Caki2 (cell line): ENCODE results near the gene SURF6. TPM values are rescaled to one million over a fixed set of nuclear protein-coding genes. Genes with fewer than 3 reads are reported as not detected.
A peak's percentile ranks its signal among the peaks of the same experiment; 100 is the strongest.
"Not testable (repeated sequence)": the region's sequence is repeated elsewhere in the genome, so short reads cannot be mapped to it uniquely, and the experiment has no call there.

Experiments used
- DNase-seq: peaks from one replicate; pipeline ENCODE4 v3.0.0-alpha.2; 2015; ENCODE audit warnings: low read depth
- in situ Hi-C: cut with HindIII; loops from 2 replicates; pipeline ENCODE4 v1.10.0; 2016; ENCODE audit warnings: low sequenced_read_pairs, low pct_unique_long_range_greater_than_20kb, mixed read lengths
- total RNA-seq: library from RNA; depleted of rRNA; stranded (reverse); fragments of >200 nt; shearing (Covaris generic); gene quantifications from 2 replicates; pipeline ENCODE4 v1.2.3, GENCODE V29; 2014; ENCODE audit warnings: low replicate concordance

Gene SURF6
- total RNA-seq, 1 experiment from 2014 or later, result 34.9 TPM

DNA sequence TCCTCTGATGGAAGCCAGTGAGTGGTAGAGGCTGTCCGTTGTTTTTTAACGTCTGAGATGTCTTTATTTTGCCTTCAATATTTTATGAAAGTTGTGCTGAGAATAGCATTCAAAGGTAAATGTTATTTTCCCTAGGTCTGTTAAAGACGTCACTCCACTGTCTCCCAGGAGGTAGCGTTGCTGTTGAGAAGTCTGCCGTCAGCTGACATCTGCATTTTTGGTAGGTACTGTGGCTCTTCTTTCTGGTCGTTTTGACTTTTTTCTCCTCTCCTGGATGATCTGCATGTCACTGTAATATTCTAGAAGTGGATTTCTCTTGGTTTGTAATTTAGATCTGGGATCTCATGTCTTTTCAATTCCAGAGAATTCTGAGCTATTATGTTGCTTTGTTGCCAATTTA, 26.4 kb downstream of the SURF6 start:
- in situ Hi-C loops, result no loop called here

DNA sequence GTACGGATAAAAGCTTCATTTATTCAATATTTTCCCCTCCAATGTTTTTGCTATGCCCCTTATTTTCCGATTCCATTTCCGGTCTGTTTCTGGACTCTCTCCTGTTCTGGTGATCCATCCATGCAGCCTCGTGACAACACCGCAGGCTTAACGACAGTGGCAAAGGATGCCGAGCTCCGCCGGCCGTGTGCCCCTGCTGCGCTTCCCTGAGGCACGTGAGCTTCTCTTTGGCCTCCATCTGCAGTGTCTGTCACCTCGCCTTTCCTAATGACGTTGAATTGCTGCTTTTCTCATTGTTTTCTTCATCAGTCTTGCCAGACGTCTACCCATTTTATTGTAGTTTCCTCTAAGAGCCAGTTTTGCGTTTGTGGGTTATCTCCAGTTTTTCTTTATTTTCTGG, 28.7 kb downstream of the SURF6 start:
- no peak for DNase-seq
- in situ Hi-C loops, result no loop called here

More for the DNA sequence above, 26.4 kb downstream of the SURF6 start:
- DNase-seq, result no peak

DNA sequence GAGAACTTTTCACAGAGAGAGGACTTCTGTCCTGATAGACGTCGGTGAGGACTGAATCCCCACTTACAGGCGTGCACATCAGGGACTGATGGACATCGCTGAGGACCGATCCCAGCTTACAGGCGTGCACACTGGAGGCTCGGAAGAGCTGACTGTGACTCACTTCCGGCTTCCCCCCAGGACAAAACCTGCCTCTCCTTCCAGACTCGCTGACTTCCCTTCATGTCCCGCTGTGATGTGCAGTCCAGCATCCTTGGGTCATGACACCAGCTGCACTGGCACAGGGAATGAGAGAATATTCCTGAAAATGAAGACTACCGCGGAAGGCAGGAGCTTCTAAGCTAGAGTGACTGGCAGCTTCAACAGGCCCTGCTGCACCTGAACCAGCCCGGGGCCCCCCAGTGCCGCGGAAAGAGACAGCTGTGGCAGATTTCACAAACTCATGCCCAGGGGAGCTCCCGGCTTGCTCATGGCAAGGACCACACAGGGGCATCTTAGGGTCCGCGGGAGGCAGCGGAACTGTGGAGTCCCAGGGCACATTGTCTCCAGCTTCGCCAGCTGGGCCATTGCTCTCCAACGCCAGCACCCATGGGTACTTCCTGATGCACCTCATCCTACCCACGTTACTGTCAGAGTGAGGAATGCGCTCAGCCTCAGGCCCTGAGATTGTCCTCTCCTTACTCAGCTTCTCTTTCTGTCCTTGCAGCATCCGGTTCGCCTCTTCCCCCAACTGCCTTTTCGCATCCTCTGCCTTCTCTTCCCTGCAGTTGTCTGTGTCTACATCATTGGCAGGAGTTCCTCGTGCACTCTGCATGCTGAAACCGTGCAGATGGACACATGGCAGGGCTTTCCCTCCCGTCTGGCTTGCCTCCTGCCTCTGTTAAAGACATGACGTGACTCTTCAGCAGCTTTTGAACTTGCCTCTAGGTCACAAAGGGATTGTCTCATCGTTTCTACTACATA, 29.5 kb downstream of the SURF6 start:
- in situ Hi-C loops, result no loop called here
- no peak for DNase-seq

DNA sequence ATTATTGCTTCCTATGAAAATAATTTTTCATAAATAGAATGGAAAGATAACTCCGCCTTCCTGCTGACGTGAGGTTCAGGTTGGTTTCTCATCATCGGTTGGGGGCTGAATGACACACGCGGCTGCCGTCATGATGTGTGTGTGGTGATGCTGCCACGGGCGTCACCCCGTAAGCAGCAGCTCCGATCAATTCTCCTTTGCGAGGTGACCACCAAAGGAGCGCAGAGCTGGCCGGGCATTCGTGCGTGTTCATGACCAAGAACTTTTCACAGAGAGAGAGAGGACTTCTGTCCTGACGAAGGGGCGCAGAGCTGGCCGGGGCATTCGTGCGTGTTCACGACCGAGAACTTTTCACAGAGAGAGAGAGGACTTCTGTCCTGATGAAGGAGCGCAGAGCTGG, 30.3 kb downstream of the SURF6 start:
- in situ Hi-C loops, result no loop called here
- no peak for DNase-seq

DNA sequence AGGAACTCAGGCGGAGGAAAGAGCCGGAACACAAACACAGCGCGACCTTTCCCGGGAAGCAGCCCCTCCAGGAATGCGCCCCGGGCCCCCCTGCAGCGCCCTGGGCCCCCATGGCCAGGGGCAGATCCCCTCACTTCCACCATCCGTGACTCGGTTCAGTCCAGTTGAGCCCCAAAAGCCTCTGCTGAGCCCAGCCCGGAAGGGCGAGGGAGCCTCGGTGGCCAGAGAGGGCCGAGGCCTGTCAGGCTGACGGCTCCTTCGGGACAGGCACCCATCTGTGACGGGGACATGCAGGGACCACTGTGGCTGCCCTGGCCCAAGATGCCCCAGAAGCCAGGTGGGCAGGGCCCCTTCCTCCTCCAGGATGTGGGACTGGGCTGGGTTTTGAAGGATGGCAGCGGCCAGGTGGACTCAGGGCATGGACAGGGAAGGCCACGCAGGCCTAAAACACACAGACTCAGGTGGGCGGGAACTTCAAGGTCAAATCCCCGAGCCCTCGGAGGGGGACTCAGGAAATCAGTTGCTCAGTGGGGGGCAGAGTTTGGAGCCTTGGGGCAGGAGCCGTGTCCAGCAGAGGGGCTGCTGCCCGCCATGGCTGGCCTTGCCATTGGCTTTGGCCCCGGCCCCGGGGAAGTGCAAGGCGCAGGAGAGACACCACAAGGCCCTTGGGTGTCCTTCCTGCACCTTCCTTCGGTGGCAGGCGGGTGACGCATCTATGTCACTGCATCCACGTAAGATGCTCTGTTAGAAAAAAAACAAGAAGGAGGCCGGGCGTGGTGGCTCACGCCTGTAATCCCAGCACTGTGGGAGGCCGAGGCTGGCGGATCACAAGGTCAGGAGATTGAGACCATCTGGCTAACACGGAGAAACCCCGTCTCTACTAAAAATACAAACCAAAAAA, 31.3 kb downstream of the SURF6 start:
- in situ Hi-C loops, result no loop called here

DNA sequence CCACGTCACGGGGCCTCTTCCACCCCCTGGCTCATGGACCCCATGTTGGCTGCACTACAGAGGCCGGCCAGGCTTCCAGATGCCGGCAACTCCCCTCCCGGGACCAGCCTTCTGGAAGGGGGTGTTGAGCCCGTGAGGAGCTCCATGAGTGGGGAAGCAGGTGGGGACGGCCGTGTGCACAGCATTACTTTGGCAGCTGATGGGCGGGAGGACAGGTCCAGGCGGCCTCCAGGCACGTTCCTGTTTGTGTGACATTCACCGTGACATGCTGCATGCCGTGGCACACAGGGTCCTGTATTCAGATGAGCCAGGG, 31.9 kb downstream of the SURF6 start:
- in situ Hi-C loops, result no loop called here
- DNase-seq, result no peak

More for the DNA sequence above, 31.3 kb downstream of the SURF6 start:
- DNase-seq, result no peak

DNA sequence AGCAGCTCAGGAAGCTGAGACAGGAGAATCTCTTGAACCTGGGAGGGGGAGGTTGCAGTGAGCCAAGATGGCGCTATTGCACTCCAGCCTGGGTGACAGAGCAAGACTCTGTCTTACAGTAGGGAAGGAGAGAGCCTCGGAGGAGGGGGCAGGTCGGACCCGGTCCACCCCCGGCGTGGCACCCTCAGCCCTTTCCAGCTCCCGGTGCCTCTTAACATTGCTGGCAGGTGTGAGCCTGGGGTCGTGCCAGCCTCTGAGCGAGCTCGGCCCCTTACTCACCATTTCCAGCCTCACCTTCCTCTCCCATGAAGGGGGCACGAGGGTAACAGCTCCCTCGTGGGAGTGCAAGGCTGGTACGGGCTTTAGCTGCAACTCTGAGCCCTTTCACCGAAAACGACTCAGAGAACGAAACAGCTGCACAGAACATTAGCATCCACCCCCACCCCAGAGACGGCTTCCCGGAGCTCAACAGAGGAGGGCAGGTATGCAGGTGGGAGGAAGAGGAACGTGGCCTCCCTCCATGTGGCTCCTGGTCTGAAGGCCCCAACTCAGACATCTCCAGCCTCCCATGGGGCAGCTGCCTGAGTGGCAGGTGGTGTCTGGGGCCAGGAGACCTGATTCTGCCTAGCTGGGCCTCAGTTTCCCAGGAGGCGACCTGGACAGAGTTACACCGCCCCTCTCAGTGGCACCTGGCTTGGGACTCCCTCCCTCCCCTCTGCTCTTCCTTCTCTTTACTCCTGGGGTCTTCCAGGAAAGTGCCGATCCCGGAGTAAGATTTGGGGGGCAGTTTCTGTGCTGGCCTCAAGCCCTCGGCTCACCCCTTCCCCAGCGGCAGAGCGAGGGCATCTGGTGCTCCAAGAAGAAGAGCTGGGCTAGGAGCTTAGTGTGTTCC, 32.5 kb downstream of the SURF6 start:
- in situ Hi-C loops, result no loop called here

DNA sequence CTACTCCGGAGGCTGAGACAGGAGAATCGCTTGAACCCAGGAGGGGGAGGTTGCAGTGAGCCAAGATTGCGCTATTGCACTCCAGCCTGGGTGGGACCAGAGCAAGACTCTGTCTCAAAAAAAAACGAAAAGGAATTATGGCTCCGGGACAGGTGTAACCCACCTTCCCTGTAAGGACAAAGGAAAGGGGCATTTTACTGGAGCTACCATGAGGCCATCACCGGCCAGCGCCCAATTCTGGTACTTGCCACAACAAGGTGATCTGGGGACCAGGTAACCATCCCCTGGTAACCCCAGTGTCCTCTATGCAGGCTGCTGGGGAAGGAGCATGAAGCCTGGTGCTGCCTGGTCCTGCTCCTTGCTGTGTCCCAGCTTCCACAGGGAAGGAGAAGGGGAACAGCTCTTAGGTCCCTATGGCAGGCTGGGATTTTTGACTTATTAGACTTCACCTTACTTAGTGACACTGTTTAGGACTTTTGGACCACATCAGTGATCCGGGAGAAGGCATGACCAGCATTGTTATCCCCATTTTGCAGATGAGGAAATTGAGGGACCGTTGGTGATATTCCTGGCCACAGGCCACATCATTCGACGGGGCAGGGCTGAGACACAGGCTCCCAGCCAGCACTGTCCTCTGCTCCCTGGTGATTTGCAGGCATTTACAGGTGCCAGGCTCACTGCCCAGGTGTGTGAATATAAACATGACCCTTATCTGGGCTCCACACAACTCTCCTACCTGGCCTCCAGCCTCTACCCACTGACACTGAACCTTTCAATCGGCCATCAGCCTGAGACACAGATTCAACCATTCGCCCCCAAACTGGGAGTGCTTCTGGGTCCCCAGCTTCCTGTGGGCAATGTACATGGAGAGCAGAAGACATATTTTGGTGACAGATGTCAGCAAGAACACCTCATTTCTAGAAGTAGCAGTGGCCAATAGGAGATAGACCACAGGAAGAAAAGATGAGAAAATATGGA, 34.4 kb downstream of the SURF6 start:
- in situ Hi-C loops, result no loop called here
- DNase-seq, result no peak

More for the DNA sequence above, 32.5 kb downstream of the SURF6 start:
- no peak for DNase-seq

DNA sequence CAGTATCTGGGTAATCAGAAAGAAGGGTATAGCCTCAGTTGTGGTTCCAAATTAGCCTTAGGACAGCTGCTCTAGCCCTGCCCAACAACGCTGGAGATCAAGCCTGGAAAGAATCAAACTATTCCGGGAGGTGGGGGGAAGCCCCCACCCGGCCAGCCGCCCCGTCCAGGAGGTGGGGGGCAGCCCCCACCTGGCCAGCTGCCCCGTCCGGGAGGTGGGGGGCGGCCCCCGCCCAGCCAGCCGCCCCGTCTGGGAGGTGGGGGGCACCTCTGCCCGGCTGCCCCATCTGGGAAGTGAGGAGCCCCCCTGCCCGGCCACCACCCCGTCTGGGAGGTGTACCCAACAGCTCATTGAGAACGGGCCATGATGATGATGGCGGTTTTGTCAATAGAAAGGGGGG, 36.0 kb downstream of the SURF6 start:
- in situ Hi-C loops, DNase-seq: not testable (repeated sequence)

DNA sequence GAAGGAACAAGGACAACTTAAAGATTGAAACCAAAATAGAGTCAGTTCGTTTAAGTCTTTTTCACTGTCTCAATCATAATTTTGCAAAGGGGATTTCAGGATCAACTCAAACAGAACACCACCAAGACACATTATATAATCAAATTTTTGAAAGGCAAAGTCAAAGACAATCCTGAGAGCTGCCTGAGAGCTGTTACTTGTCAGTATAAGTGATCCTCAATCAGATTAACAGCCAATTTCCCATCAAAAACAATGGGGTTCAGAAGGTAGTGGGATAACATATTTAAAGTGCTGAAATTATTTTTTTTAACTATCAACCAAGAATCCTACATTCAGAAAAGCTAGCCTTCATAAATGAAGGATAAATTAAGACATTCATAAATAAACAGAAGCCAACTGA, 41.7 kb downstream of the SURF6 start:
- in situ Hi-C loops, result no loop called here
- no peak for DNase-seq

DNA sequence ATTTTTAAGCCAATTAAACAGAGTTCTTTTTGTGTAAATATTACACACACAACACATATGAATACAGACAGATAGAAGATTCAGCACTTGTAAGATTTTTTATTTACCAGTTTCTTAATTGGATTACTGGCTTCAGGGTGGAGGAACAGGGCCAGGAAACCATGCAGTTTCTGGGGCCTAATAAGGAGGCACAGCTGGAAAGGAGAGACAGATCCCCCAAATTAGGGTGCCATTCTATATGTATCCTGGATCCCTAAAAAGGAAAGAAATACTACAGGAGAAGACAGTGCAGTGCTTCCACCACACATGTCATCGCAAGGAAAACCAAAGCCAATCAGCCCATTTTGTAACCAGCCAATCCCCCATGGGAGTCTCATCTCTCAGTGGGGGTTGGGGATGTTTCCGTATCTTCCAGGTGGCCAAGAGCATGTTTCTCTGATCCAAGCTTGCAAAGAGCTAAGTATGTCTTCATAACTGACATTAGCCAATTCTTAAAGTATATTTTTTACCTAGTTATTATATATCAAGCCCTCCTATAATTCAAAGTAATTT, 45.2 kb downstream of the SURF6 start:
- no peak for DNase-seq
- in situ Hi-C loops, result no loop called here

DNA sequence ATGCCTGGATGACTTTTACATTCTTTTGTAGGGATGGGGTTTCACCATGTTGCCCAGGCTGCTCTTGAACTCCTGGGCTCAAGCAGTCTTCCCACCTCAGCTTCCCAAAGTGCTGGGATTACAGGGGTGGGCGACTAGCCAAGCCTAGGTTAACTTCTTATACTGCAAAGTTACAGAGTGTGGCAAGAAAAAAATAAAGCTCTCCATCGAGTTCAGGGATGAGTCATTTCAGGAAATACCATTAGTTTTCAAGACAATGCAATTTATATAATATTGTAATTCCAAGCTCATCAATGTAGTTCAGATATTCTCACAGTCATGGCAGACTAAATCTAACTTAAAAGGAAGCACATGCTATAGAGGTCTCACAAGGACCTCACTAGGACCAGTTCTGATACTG, 49.5 kb downstream of the SURF6 start:
- in situ Hi-C loops, result no loop called here
- DNase-seq, result peak; percentile 12

DNA sequence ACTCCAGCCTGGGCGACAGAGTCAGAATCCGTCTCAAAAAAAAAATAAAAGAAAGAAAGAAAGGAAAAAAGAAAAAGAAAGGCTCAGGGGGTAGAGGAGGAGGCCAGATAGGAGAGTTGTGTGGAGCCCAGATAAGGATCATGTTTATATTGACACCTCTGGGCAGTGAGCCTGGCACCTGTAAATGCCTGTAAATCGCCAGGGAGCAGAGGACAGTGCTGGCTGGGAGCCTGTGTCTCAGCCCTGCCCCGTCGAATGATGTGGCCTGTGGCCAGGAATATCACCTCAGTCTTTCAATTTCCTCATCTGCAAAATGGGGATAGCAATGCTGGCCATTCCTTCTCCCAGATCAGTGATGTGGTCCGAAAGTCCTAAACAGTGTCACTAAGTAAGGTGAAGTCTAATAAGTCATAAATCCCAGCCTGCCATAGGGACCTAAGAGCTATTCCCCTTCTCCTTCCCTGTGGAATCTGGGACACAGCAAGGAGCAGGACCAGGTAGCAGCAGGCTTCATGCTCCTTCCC, 50.7 kb downstream of the SURF6 start:
- no peak for DNase-seq
- in situ Hi-C loops, result no loop called here

DNA sequence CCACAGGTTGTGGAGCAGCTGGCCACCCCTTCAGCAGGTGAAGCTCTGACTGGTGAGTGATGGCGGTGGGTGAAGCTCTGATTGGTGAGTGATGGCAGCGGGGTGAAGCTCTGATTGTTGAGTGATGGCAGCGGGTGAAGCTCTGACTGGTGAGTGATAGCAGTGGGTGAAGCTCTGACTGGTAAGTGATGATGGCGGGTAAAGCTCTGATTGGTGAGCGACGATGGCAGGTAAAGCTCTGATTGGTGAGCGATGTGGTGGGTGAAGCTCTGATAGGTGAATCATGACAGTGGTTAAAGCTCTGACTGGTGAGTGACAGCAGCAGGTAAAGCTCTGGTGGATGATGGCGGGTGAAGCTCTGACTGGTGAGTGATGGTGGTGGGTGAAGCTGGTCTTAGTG, 51.6 kb downstream of the SURF6 start:
- in situ Hi-C loops, result no loop called here
- DNase-seq, result no peak

DNA sequence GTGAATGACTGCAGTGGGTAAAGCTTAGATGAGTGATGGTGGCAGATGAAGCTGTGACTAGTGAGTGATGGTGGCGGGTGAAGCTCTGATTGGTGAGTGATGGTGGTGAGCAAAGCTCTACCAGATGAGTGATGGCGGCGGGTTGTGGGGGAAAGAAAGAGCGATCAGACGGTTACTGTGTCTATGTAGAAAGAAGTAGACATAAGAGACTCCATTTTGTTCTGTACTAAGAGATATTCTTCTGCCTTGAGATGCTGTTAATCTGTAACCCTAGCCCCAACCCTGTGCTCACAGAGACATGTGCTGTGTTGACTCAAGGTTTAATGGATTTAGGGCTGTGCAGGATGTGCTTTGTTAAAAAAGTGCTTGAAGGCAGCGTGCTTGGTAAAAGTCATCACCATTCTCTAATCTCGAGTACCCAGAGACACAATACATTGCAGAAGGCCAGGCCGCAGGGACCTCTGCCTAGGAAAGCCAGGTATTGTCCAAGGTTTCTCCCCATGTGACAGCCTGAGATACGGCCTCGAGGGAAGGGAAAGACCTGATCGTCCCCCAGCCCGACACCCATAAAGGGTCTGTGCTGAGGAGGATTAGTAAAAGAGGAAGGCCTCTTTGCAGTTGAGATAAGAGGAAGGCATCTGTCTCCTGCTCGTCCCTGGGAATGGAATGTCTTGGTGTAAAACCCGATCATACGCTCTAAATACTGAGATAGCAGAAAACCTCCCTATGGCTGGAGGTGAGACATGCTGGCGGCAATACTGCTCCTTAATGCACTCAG, 52.5 kb downstream of the SURF6 start:
- DNase-seq, in situ Hi-C loops: not testable (repeated sequence)
